Osteocyte (in vitro differentiated cells): ENCODE data around the gene ALOX12B. TPM values are rescaled to one million over a fixed set of nuclear protein-coding genes. Genes with fewer than 3 reads are reported as not detected.

Experiments used
- DNase-seq: peaks from one replicate; pipeline ENCODE4 v3.0.0; 2021; ENCODE audit warnings: mixed read lengths; ENCODE audit not compliant: unreplicated experiment; ENCODE audit errors: extremely low spot score
- H3K27ac Mint-ChIP-seq: one replicate; pipeline ENCODE4 v1.8.0; 2021; ENCODE audit warnings: mild to moderate bottlenecking, mixed read lengths; ENCODE audit not compliant: unreplicated experiment
- H3K27me3 Mint-ChIP-seq: one replicate; pipeline ENCODE4 v1.8.0; 2021; ENCODE audit warnings: mixed read lengths; ENCODE audit not compliant: unreplicated experiment
- H3K36me3 Mint-ChIP-seq: one replicate; pipeline ENCODE4 v1.8.0; 2021; ENCODE audit warnings: mixed read lengths; ENCODE audit not compliant: unreplicated experiment
- H3K4me1 Mint-ChIP-seq: one replicate; pipeline ENCODE4 v1.8.0; 2021; ENCODE audit warnings: mixed read lengths; ENCODE audit not compliant: unreplicated experiment
- H3K4me3 Mint-ChIP-seq: one replicate; pipeline ENCODE4 v1.8.0; 2021; ENCODE audit warnings: mild to moderate bottlenecking, moderate library complexity, mixed read lengths; ENCODE audit not compliant: unreplicated experiment
- H3K9me3 Mint-ChIP-seq: one replicate; pipeline ENCODE4 v1.8.0; 2021; ENCODE audit warnings: mixed read lengths; ENCODE audit not compliant: unreplicated experiment
- CTCF ChIP-seq: fragments of 200-600 bp; sonication (generic); IDR thresholded peaks from 2 replicates; pipeline ENCODE4 v1.5.0; 2021; ENCODE audit warnings: antibody characterized with exemption, mild to moderate bottlenecking, moderate library complexity
- total RNA-seq: library from RNA; stranded (reverse); gene quantifications from 2 replicates; pipeline ENCODE4 v1.2.1, GENCODE V29; 2021

The ALOX12B gene
- total RNA-seq, 1 donor from 2014 or later, result not detected

GRCh38 chr17:8041979-8042378 is 45.5 kb downstream of the ALOX12B start:
- no peaks in the 10 kb centered on the region for H3K36me3 Mint-ChIP-seq
- no peak for DNase-seq
- no peak overlapping the region for H3K4me3 Mint-ChIP-seq
- TF ChIP-seq CTCF, result no peak
- no peaks in the 10 kb centered on the region for H3K9me3 Mint-ChIP-seq
- no peak overlapping the region for H3K27ac Mint-ChIP-seq
- H3K27me3 Mint-ChIP-seq, result peaks cover 21% of the 10 kb centered on the region
- no peaks in the 10 kb centered on the region for H3K4me1 Mint-ChIP-seq

- Mint-ChIP-seq H3K4me1 (no peaks in the 10 kb centered on the region), H3K9me3 (no peaks in the 10 kb centered on the region), H3K36me3 (no peaks in the 10 kb centered on the region), H3K27me3 (peaks cover 17% of the 10 kb centered on the region), H3K4me3 (no peak overlapping the region), H3K27ac (no peak overlapping the region)
- TF ChIP-seq CTCF, result peak; percentile 65
- DNase-seq, result no peak
Observed at GRCh38 chr17:8041249-8041928, 46.1 kb downstream of the ALOX12B start.

- no peak overlapping the region for H3K4me3 Mint-ChIP-seq
- no peaks in the 10 kb centered on the region for H3K4me1 Mint-ChIP-seq
- peaks cover 20% of the 10 kb centered on the region for H3K27me3 Mint-ChIP-seq
- no peaks in the 10 kb centered on the region for H3K9me3 Mint-ChIP-seq
- no peaks in the 10 kb centered on the region for H3K36me3 Mint-ChIP-seq
- no peak for TF ChIP-seq CTCF
- no peak for DNase-seq
- H3K27ac Mint-ChIP-seq, result no peak overlapping the region
Observed at GRCh38 chr17:8039611-8040168, 47.8 kb downstream of the ALOX12B start.

GRCh38 chr17:8038954-8039610 is 48.4 kb downstream of the ALOX12B start, which contains the start of gene ALOX15B:
TSS of gene ALOX15B (plus strand) at chr17:8039059. CDS start at chr17:8039156, 97 bp downstream.
- Mint-ChIP-seq H3K36me3 (no peaks in the 10 kb centered on the region), H3K4me3 (no peak within 1 kb of the TSS), H3K9me3 (no peaks in the 10 kb centered on the region), H3K4me1 (no peaks in the 10 kb centered on the region), H3K27me3 (peaks cover 26% of the 10 kb centered on the region), H3K27ac (no peak within 1 kb of the TSS)
- TF ChIP-seq CTCF, result no peak
- DNase-seq, result no peak

- no peaks in the 10 kb centered on the region for H3K9me3 Mint-ChIP-seq
- H3K27me3 Mint-ChIP-seq, result peaks cover 58% of the 10 kb centered on the region
- H3K36me3 Mint-ChIP-seq, result peaks cover 2% of the 10 kb centered on the region
- H3K4me3 Mint-ChIP-seq, result no peak overlapping the region
- H3K4me1 Mint-ChIP-seq, result no peaks in the 10 kb centered on the region
- no peak overlapping the region for H3K27ac Mint-ChIP-seq
- TF ChIP-seq CTCF, result no peak
- DNase-seq, result no peak
Observed at GRCh38 chr17:8032442-8032841, 55.1 kb downstream of the ALOX12B start.
